Neural cell (in vitro differentiated cells): ENCODE results near the gene CD52.

Experiments
- CTCF ChIP-seq: fragments of 450-650 bp; IDR thresholded peaks from 2 replicates; pipeline ENCODE4 v1.5.1; 2014; ENCODE audit warnings: antibody characterized with exemption, mild to moderate bottlenecking, moderate library complexity; ENCODE audit not compliant: poor library complexity, severe bottlenecking
- EP300 ChIP-seq: fragments of 450-650 bp; conservative IDR thresholded peaks from 2 replicates; pipeline ENCODE4 v1.6.1; 2014; ENCODE audit warnings: antibody characterized with exemption, mild to moderate bottlenecking, moderate library complexity; ENCODE audit not compliant: poor library complexity, severe bottlenecking
- EZH2 ChIP-seq: fragments of 200-600, 300-800 bp; shearing (Covaris generic), sonication (generic); IDR thresholded peaks from 2 replicates; pipeline ENCODE4 v1.6.1; 2014; ENCODE audit warnings: antibody characterized with exemption, low read length, borderline replicate concordance, mild to moderate bottlenecking; ENCODE audit not compliant: insufficient read depth, poor library complexity, severe bottlenecking
- POLR2AphosphoS5 ChIP-seq: IDR thresholded peaks from 2 replicates; pipeline ENCODE4 v1.6.1; 2012
- RAD21 ChIP-seq: fragments of 450-650 bp; conservative IDR thresholded peaks from 2 replicates; pipeline ENCODE4 v1.6.1; 2014; ENCODE audit warnings: antibody characterized with exemption, mild to moderate bottlenecking, moderate library complexity
- REST ChIP-seq: IDR thresholded peaks from 2 replicates; pipeline ENCODE4 v1.6.1; 2012; ENCODE audit warnings: borderline replicate concordance
- TAF1 ChIP-seq: IDR thresholded peaks from 2 replicates; pipeline ENCODE4 v1.6.1; 2012; ENCODE audit warnings: low read depth

- TF ChIP-seq CTCF = no peak
- TF ChIP-seq TAF1 = no peak
- no peak for TF ChIP-seq REST
- no peak for TF ChIP-seq POLR2AphosphoS5
- no peak for TF ChIP-seq RAD21
- TF ChIP-seq EP300 = no peak
- no peak for TF ChIP-seq EZH2
These were observed 49.2 kb upstream of the CD52 start for GRCh38 chr1:26268290-26269197.
